NT2/D1 (cell line): ENCODE data around the gene ARHGAP42.

Source experiments
- DNase-seq: peaks from one replicate; pipeline ENCODE4 v3.0.0-alpha.2; 2011; ENCODE audit warnings: low read depth, low spot score
- H3K27me3 ChIP-seq: 2 replicates; pipeline ENCODE4 v1.6.0; 2011; ENCODE audit warnings: mild to moderate bottlenecking; ENCODE audit not compliant: insufficient read length, insufficient read depth
- H3K36me3 ChIP-seq: 2 replicates; pipeline ENCODE4 v1.6.1; 2011; ENCODE audit warnings: mild to moderate bottlenecking, low read length, mixed read lengths; ENCODE audit not compliant: insufficient read depth, insufficient read length
- H3K4me1 ChIP-seq: 2 replicates; pipeline ENCODE4 v1.5.1; 2011; ENCODE audit not compliant: insufficient read depth, insufficient read length
- H3K4me3 ChIP-seq: 2 replicates; pipeline ENCODE4 v1.5.1; 2011; ENCODE audit warnings: low read depth; ENCODE audit not compliant: insufficient read length
- H3K9ac ChIP-seq: 2 replicates; pipeline ENCODE4 v1.6.0; 2011; ENCODE audit warnings: low read depth; ENCODE audit not compliant: insufficient read length
- H3K9me3 ChIP-seq: 2 replicates; pipeline ENCODE4 v1.5.1; 2011; ENCODE audit warnings: mild to moderate bottlenecking, low read length; ENCODE audit not compliant: insufficient read depth
- SUZ12 ChIP-seq: IDR thresholded peaks from 2 replicates; pipeline ENCODE4 v1.6.1; 2011; ENCODE audit not compliant: insufficient read length, insufficient read depth; ENCODE audit errors: extremely low read depth
- YY1 ChIP-seq: IDR thresholded peaks from 2 replicates; pipeline ENCODE4 v1.6.1; 2011; ENCODE audit not compliant: insufficient read length, insufficient read depth
- ZNF274 ChIP-seq: IDR thresholded peaks from 2 replicates; pipeline ENCODE4 v1.6.1; 2011; ENCODE audit warnings: mild to moderate bottlenecking, low read depth, low read length

ARHGAP42 gene

GRCh38 chr11:100691896-100692653, 5.0 kb downstream of the ARHGAP42 start:
- peaks cover 19% of the 10 kb centered on the region for H3K36me3 ChIP-seq
- H3K9ac ChIP-seq, result no peak overlapping the region
- no peak overlapping the region for H3K4me3 ChIP-seq
- no peaks in the 10 kb centered on the region for H3K9me3 ChIP-seq
- H3K4me1 ChIP-seq, result no peaks in the 10 kb centered on the region
- TF ChIP-seq SUZ12, result no peak
- no peak for TF ChIP-seq ZNF274
- no peak for TF ChIP-seq YY1
- no peak for DNase-seq
- H3K27me3 ChIP-seq, result no peaks in the 10 kb centered on the region

GRCh38 chr11:100695911-100696310, 8.8 kb downstream of the ARHGAP42 start:
- H3K4me3 ChIP-seq, result no peak overlapping the region
- H3K9me3 ChIP-seq, result no peaks in the 10 kb centered on the region
- DNase-seq, result no peak
- H3K9ac ChIP-seq, result no peak overlapping the region
- peaks cover 19% of the 10 kb centered on the region for H3K36me3 ChIP-seq
- no peaks in the 10 kb centered on the region for H3K4me1 ChIP-seq
- no peaks in the 10 kb centered on the region for H3K27me3 ChIP-seq
- TF ChIP-seq SUZ12 (no peak), ZNF274 (no peak), YY1 (no peak)

GRCh38 chr11:100703139-100703538, 16.1 kb downstream of the ARHGAP42 start:
- H3K27me3 ChIP-seq, result no peaks in the 10 kb centered on the region
- H3K36me3 ChIP-seq, result peaks cover 6% of the 10 kb centered on the region
- TF ChIP-seq SUZ12 (no peak), YY1 (no peak), ZNF274 (no peak)
- no peak overlapping the region for H3K9ac ChIP-seq
- DNase-seq, result no peak
- no peak overlapping the region for H3K4me3 ChIP-seq
- H3K9me3 ChIP-seq, result no peaks in the 10 kb centered on the region
- no peaks in the 10 kb centered on the region for H3K4me1 ChIP-seq

GRCh38 chr11:100703801-100704575, 16.9 kb downstream of the ARHGAP42 start:
- Histone ChIP-seq H3K36me3 (peaks cover 6% of the 10 kb centered on the region), H3K4me3 (no peak overlapping the region), H3K4me1 (no peaks in the 10 kb centered on the region), H3K27me3 (no peaks in the 10 kb centered on the region), H3K9me3 (no peaks in the 10 kb centered on the region), H3K9ac (no peak overlapping the region)
- TF ChIP-seq SUZ12 (no peak), ZNF274 (no peak), YY1 (no peak)
- DNase-seq, result no peak

DNA sequence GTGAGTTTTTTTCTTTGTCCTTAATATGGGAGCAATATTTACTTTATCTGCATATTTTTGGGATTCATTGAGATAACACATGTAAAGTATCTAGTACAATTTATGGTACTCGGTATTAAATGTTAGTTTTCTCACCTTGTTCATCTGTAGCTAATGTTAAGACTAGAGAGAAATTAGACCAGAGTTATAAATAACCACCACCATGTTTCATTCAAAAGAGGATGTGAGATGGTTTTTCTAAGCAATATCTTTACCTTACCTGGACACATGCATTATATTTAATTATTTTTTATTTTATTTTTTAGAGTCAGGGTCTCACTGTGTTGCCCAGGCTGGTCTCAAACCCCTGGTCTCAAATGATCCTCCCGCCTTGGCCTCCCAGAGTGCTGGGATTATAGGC, 18.4 kb downstream of the ARHGAP42 start:
- H3K9me3 ChIP-seq, result no peaks in the 10 kb centered on the region
- no peaks in the 10 kb centered on the region for H3K27me3 ChIP-seq
- TF ChIP-seq YY1, result no peak
- no peak for TF ChIP-seq ZNF274
- TF ChIP-seq SUZ12, result no peak
- no peak for DNase-seq
- H3K4me1 ChIP-seq, result no peaks in the 10 kb centered on the region
- H3K9ac ChIP-seq, result no peak overlapping the region
- H3K4me3 ChIP-seq, result no peak overlapping the region
- peaks cover 4% of the 10 kb centered on the region for H3K36me3 ChIP-seq

DNA sequence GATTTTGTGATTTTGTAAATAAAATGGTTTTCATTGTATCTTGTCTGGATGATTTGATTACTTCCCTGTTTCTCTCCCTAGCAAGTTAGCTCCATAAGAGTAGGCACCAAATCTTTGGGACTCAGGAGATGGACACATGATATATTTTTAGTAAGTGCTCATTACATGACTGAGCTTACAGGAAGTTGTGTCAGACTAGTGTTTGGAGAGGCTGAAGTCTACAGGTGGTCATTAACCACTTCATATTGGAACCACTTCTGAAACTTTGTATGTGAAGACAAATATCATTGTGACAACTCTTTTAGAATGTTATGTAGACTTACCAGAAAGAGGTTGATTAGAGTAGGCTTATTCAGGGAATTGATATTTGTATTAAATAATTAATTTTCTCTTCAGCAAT, 19.1 kb downstream of the ARHGAP42 start:
- H3K9ac ChIP-seq, result no peak overlapping the region
- H3K27me3 ChIP-seq, result no peaks in the 10 kb centered on the region
- TF ChIP-seq YY1 (no peak), SUZ12 (no peak), ZNF274 (no peak)
- H3K4me1 ChIP-seq, result no peaks in the 10 kb centered on the region
- no peak overlapping the region for H3K4me3 ChIP-seq
- DNase-seq, result no peak
- no peaks in the 10 kb centered on the region for H3K9me3 ChIP-seq
- no peaks in the 10 kb centered on the region for H3K36me3 ChIP-seq
